Measurements from ENCODE around the gene SERHL2.
"Not testable (repeated sequence)": the region's sequence is repeated elsewhere in the genome, so short reads cannot be mapped to it uniquely, and the experiment has no call there.

SERHL2 gene

DNA sequence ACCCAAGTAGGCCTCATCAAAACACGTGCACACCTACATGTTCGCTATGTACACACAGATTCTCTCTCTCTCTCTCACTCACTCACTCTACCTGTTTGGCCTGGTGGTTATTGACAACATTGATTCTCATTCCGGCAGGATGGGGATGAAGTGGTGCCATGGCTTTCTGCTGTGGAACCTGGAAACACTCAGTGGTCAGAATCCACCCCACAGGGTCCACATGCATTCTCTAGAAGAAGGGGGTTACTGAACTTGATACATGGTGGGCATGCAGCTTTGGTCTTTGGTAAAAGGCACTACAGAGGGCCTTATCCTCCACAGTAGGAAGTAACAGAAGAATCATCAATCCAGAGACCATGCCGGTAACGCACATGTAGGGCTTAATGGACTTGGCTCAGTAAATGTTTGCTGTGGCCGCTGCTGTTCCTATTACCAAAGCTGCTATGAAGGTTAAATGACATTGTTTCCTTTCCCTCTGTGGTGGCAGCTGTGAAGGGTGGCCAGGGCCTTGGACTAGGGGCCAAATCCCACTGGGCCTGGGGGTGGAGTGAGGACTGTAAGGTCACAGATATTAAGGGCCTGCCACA, 48.2 kb downstream of the SERHL2 start:
- DNase-seq: peak in 2 of 10 donors; percentile 9 to 36
- intact Hi-C loops (cut with DNase I): no loop called here

- no peak for DNase-seq
- intact Hi-C loops (cut with DNase I): no loop called here
Observed at GRCh38 chr22:42602470-42602869, 48.7 kb downstream of the SERHL2 start.

DNA sequence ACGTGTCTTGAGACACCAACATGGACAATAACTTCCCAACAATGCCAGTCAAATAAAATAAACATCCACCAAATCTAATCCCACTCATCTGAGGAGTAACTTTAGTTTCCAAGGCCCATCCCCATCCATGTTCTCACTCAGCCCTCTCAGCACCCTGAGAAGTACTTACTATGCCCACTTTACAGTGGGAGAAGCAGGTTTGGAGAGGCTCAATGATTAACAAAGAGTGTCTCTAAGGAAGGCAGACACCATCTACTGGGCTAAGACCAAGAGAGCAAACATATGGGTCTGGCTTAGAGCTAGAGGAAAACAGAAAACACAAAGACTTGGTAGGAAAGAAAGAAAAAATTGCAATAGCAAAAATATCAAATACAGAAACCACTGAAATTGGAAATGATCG, 49.7 kb downstream of the SERHL2 start:
- intact Hi-C loops (cut with DNase I): no loop called here

DNA sequence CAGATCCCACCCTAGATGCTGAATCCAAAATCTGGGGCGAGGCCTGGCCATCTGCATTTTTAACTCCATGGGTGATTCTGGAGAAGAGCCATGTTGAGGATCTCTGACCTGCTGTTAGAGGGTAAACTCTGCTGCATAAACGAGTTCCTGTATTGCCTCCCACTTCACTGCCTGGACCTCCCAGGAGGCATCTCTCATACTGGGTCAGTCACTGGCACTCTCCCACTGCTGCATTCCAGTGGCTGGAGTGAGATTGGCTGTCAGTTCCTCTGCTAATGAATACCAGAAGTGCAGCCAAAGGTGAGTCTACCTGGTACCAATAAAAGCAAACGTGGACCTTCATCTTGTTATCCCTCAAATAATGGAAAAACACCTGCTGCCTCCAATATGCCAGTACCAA, 50.6 kb downstream of the SERHL2 start:
- peak in 1 of 10 donors; percentile 18 for DNase-seq
- intact Hi-C loops (cut with DNase I): no loop called here

More for the DNA sequence above, 49.7 kb downstream of the SERHL2 start:
- DNase-seq: no peak

DNA sequence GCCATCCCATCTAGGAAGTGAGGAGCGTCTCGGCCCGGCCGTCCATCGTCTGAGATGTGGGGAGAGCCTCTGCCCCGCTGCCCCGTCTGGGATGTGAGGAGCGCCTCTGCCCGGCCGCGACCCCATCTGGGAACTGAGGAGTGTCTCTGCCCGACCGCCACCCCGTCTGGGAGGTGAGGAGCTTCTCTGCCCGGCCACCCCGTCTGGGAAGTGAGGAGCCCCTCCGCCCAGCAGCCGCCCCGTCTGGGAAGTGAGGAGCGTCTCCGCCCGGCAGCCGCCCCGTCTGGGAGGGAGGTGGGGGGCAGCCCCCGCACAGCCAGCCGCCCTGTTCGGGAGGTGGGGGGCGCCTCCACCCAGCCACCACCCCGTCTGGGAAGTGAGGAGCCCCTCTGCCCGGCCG, 53.9 kb downstream of the SERHL2 start:
- intact Hi-C loops (cut with DNase I): not testable (repeated sequence)
- DNase-seq: peak in 2 of 10 donors; percentile 53 to 85

GRCh38 chr22:42608136-42608822, 54.5 kb downstream of the SERHL2 start:
- peak in 7 of 10 donors; percentile 30 to 89 (median 47) for DNase-seq
- intact Hi-C loops (cut with DNase I): no loop called here

GRCh38 chr22:42608823-42609361, 55.1 kb downstream of the SERHL2 start:
- intact Hi-C loops (cut with DNase I): no loop called here

GRCh38 chr22:42610186-42610585, 56.4 kb downstream of the SERHL2 start:
- intact Hi-C loops (cut with DNase I): no loop called here
- peak in 1 of 10 donors; percentile 59 for DNase-seq

More at GRCh38 chr22:42608823-42609361, 55.1 kb downstream of the SERHL2 start:
- DNase-seq: peak in 7 of 10 donors; percentile 25 to 92 (median 59)

- peak in 1 of 10 donors; percentile 29 for DNase-seq
- intact Hi-C loops (cut with DNase I): no loop called here
Observed at GRCh38 chr22:42611051-42611450, 57.3 kb downstream of the SERHL2 start.

- intact Hi-C loops (cut with DNase I): no loop called here
- DNase-seq: peak in 1 of 10 donors; percentile 58
Observed at GRCh38 chr22:42612336-42612735, 58.6 kb downstream of the SERHL2 start.

DNA sequence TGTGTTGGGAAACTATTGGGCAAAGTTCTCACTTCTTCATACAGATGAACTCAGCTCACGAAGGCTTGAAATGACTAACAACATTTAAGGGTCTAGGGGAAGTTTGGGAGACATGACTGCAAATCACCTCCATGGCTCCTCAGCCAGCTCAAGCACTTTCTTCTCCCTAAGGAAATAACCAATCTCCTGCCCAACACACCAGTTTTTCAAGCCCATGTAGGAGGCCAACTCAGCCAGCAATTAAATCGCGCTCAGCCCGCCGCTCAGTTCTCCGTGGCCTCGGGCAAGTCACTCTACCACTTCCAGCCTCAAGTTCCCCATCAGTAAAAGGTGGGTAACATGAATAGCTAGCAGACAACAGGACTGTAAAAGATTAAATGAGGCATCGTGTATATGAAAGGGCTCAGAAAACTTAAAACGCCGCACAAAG, 60.1 kb downstream of the SERHL2 start:
- peak in 1 of 10 donors; percentile 66 for DNase-seq
- intact Hi-C loops (cut with DNase I): loop anchor here (2.0 kb wide), 1 partner anchor 35 kb away; the partner anchor contains the start of gene CYB5R3

DNA sequence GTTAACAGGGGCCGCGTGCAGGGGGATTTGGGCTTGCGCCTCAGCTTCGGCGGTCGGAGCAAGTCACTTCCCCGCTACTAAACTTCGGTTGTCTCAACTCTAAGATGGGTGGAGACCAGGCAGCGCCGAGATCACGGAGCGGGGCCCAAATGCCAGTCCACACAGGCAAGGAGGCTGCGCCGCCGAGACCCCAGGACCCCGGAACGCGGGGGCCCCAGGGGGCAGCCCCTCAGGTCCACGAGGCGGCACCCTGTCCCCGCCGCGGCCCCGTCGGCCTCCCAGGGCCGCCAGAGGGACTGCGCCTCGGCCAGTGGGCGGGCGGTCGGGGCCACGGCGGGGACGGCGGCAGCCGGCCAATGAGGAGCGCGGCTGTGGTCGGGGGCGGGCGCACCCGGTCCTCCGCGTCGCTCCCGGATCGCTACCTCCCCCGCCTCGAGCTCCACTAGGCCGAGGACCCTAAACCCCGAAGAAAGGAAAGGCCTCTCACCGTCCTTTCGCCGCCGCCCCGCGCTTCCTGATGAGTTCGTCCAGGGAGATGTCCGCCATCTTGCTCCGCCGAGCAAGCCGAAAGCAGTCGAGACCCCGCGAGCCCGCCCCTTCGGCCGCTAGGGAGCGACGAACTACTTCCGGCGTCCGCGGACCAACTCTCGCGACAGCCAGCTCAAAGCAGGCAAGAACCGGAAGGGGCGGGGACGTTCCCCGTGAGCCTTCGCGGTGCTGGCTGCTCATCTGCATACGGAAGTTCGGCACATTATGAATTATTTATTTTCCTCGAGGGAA, 60.7 kb downstream of the SERHL2 start, which contains the start of gene POLDIP3:
Gene POLDIP3, minus strand, starts transcription at position 572 of the 780 bp plus-strand sequence. Its CDS starts 26 bp downstream, at position 546.
- intact Hi-C loops (cut with DNase I): loop anchor here (2.0 kb wide), 1 partner anchor 34 kb away; the partner anchor contains the start of gene CYB5R3
- peak; percentile 99 to 100 (median 99) for DNase-seq

GRCh38 chr22:42615092-42615859, 61.5 kb downstream of the SERHL2 start:
- DNase-seq: peak; percentile 57 to 95 (median 70)
- intact Hi-C loops (cut with DNase I): loop anchor here (2.0 kb wide), 1 partner anchor 34 kb away; the partner anchor contains the start of gene CYB5R3

DNA sequence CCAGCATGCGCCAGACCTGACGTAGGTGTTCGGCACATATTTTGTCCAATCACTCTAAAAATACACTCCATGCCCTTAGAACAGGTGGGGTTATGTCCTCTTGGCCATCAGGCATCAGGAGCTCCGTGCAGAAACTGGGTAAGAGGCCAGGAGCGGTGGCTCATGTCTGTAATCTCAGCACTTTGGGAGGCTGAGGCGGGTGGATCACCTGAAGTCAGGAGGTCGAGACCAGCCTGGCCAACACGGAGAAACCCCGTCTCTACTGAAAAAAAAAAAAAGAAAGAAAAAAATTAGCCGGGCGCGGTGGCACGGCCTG, 62.1 kb downstream of the SERHL2 start:
- DNase-seq: peak in 3 of 10 donors; percentile 59 to 65 (median 59)
- intact Hi-C loops (cut with DNase I): loop anchor here (2.0 kb wide), 1 partner anchor 33 kb away; the partner anchor contains the start of gene CYB5R3

GRCh38 chr22:42617155-42617983, 63.6 kb downstream of the SERHL2 start:
- intact Hi-C loops (cut with DNase I): no loop called here

GRCh38 chr22:42619261-42620063, 65.7 kb downstream of the SERHL2 start:
- intact Hi-C loops (cut with DNase I): no loop called here

More at GRCh38 chr22:42617155-42617983, 63.6 kb downstream of the SERHL2 start:
- DNase-seq: peak in 2 of 10 donors; percentile 44 to 80

GRCh38 chr22:42620084-42620483, 66.3 kb downstream of the SERHL2 start:
- intact Hi-C loops (cut with DNase I): no loop called here

More at GRCh38 chr22:42619261-42620063, 65.7 kb downstream of the SERHL2 start:
- DNase-seq: no peak

DNA sequence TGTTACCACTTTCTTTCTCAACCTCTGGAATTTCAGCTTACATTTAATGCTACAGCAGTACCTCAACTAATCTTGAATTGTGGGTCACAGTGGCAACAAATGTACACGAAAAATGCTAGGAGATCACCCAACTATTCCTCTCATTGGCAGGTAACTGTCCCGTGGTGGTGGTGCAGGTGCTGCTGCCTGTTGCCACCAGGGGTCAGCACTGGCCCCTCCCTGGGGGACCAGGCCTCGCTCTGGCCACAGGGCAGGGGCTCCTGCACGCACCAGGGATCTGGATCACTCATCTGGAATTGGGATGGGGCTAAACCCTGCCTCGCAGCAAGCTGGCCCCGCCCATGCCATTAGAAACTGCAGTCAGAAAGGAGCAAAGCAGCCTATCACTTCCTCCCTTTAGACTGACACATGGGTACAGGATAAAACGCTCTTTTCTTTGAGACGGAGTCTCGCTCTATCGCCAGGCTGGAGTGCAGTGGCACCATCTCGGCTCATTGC, 67.8 kb downstream of the SERHL2 start:
- DNase-seq: peak in 4 of 10 donors; percentile 31 to 56 (median 47)
- intact Hi-C loops (cut with DNase I): no loop called here

More at GRCh38 chr22:42620084-42620483, 66.3 kb downstream of the SERHL2 start:
- DNase-seq: no peak
